H9 (cell line): ENCODE results near the gene ARHGEF5. TPM values are rescaled to one million over a fixed set of nuclear protein-coding genes. Genes with fewer than 3 reads are reported as not detected.

Experiments used
- DNase-seq: peaks from one replicate; pipeline ENCODE4 v3.0.0-alpha.2; 2017
- H2AFZ ChIP-seq: one replicate; pipeline ENCODE4 v1.6.1; 2013; ENCODE audit warnings: mild to moderate bottlenecking, low read length, control low read depth, moderate library complexity
- H2AK5ac ChIP-seq: 2 replicates; pipeline ENCODE4 v1.6.1; 2013; ENCODE audit warnings: low read length, control low read depth, mixed read lengths; ENCODE audit not compliant: insufficient read length
- H2BK120ac ChIP-seq: one replicate; pipeline ENCODE4 v1.6.1; 2013; ENCODE audit warnings: low read depth, mild to moderate bottlenecking, low read length, control low read depth, inconsistent platforms; ENCODE audit not compliant: poor library complexity, severe bottlenecking
- H2BK12ac ChIP-seq: 2 replicates; pipeline ENCODE4 v1.6.1; 2013; ENCODE audit warnings: low read length, control low read depth, mixed read lengths, low read depth; ENCODE audit not compliant: insufficient read length
- H2BK15ac ChIP-seq: 2 replicates; pipeline ENCODE4 v1.6.1; 2013; ENCODE audit warnings: low read depth, low read length, control low read depth
- H2BK20ac ChIP-seq: one replicate; pipeline ENCODE4 v1.6.1; 2013; ENCODE audit warnings: low read depth, mild to moderate bottlenecking, low read length, control low read depth, inconsistent platforms; ENCODE audit not compliant: poor library complexity, severe bottlenecking
- H2BK5ac ChIP-seq: 2 replicates; pipeline ENCODE4 v1.6.1; 2013; ENCODE audit warnings: low read length, control low read depth, mixed read lengths; ENCODE audit not compliant: insufficient read length
- H3K14ac ChIP-seq: 2 replicates; pipeline ENCODE4 v1.6.1; 2013; ENCODE audit warnings: low read length, control low read depth; ENCODE audit not compliant: insufficient read depth
- H3K18ac ChIP-seq: 2 replicates; pipeline ENCODE4 v1.6.1; 2013; ENCODE audit warnings: low read depth, mild to moderate bottlenecking, mixed read lengths, low read length, control low read depth; ENCODE audit not compliant: insufficient read length
- H3K23ac ChIP-seq: 2 replicates; pipeline ENCODE4 v1.6.1; 2013; ENCODE audit warnings: low read length, control low read depth, mixed read lengths, low read depth; ENCODE audit not compliant: insufficient read length
- H3K23me2 ChIP-seq: 2 replicates; pipeline ENCODE4 v1.6.1; 2013; ENCODE audit warnings: low read depth, mild to moderate bottlenecking, mixed read lengths, low read length, control low read depth; ENCODE audit not compliant: insufficient read length, poor library complexity, severe bottlenecking
- H3K27ac ChIP-seq: 2 replicates; pipeline ENCODE4 v1.5.1; 2013; ENCODE audit warnings: low read length, control low read depth, mixed read lengths, low read depth; ENCODE audit not compliant: insufficient read length
- H3K27me3 ChIP-seq: 2 replicates; pipeline ENCODE4 v1.6.1; 2013; ENCODE audit warnings: low read length, control low read depth, inconsistent platforms; ENCODE audit not compliant: insufficient read depth
- H3K4ac ChIP-seq: 2 replicates; pipeline ENCODE4 v1.6.1; 2013; ENCODE audit warnings: low read depth, mild to moderate bottlenecking, control low read depth, inconsistent platforms, low read length, moderate library complexity
- H3K4me1 ChIP-seq: 2 replicates; pipeline ENCODE4 v1.6.1; 2013; ENCODE audit warnings: low read length, control low read depth, inconsistent platforms; ENCODE audit not compliant: insufficient read depth
- H3K4me2 ChIP-seq: 2 replicates; pipeline ENCODE4 v1.6.1; 2013; ENCODE audit warnings: low read length, control low read depth, mixed read lengths; ENCODE audit not compliant: insufficient read length, insufficient read depth
- H3K56ac ChIP-seq: 2 replicates; pipeline ENCODE4 v1.6.1; 2013; ENCODE audit warnings: low read depth, mild to moderate bottlenecking, mixed read lengths, low read length, control low read depth; ENCODE audit not compliant: insufficient read length
- H3K79me1 ChIP-seq: 2 replicates; pipeline ENCODE4 v1.6.1; 2013; ENCODE audit warnings: low read depth, mild to moderate bottlenecking, moderate library complexity, low read length, control low read depth, inconsistent platforms; ENCODE audit not compliant: insufficient read depth, poor library complexity, severe bottlenecking
- H3K79me2 ChIP-seq: 2 replicates; pipeline ENCODE4 v1.6.1; 2013; ENCODE audit warnings: low read length, control low read depth, inconsistent platforms; ENCODE audit not compliant: insufficient read depth
- H3K9ac ChIP-seq: 2 replicates; pipeline ENCODE4 v1.6.1; 2013; ENCODE audit warnings: low read length, control low read depth, mixed read lengths; ENCODE audit not compliant: insufficient read length; ENCODE audit errors: extremely low read depth
- H3K9me3 ChIP-seq: one replicate; pipeline ENCODE4 v1.6.1; 2013; ENCODE audit warnings: low read depth, low read length, inconsistent platforms; ENCODE audit not compliant: control insufficient read depth
- H3T11ph ChIP-seq: one replicate; pipeline ENCODE4 v1.6.1; 2013; ENCODE audit warnings: mild to moderate bottlenecking, low read length, control low read depth, inconsistent platforms
- H4K20me1 ChIP-seq: one replicate; pipeline ENCODE4 v1.6.1; 2013; ENCODE audit not compliant: control insufficient read depth, insufficient read length, insufficient read depth
- H4K5ac ChIP-seq: 2 replicates; pipeline ENCODE4 v1.6.1; 2013; ENCODE audit warnings: low read depth, mild to moderate bottlenecking, mixed read lengths, low read length, control low read depth; ENCODE audit not compliant: insufficient read length
- H4K8ac ChIP-seq: replicated peaks from 2 replicates; pipeline ENCODE4 v1.6.1; 2013; ENCODE audit warnings: low read length, control low read depth, mixed read lengths, low read depth; ENCODE audit not compliant: insufficient read length
- H4K91ac ChIP-seq: 2 replicates; pipeline ENCODE4 v1.6.1; 2013; ENCODE audit warnings: low read depth, mild to moderate bottlenecking, moderate library complexity, mixed read lengths, low read length, control low read depth; ENCODE audit not compliant: insufficient read length
- H3K27ac Mint-ChIP-seq, 3 experiments: 2 replicates in 2 of 3; 3 replicates in 1 of 3; pipeline ENCODE4 v1.8.0; 2020 to 2021; ENCODE audit warnings: mixed read lengths in 3 of 3, mild to moderate bottlenecking in 1 of 3, moderate library complexity in 1 of 3
- H3K27me3 Mint-ChIP-seq: 2 replicates; pipeline ENCODE4 v1.8.0; 2021; ENCODE audit warnings: low read depth, mild to moderate bottlenecking, moderate library complexity, mixed read lengths
- H3K36me3 Mint-ChIP-seq, 3 experiments: 2 replicates in 2 of 3; 3 replicates in 1 of 3; pipeline ENCODE4 v1.8.0; 2020 to 2021; ENCODE audit warnings: low read depth in 3 of 3, mixed read lengths in 3 of 3; ENCODE audit not compliant: insufficient read depth in 1 of 3
- H3K4me1 Mint-ChIP-seq, 2 experiments: 2 replicates each; pipeline ENCODE4 v1.8.0; 2020; ENCODE audit warnings: mixed read lengths in 2 of 2
- H3K4me3 Mint-ChIP-seq, 2 experiments: 2 replicates in 1 of 2; 3 replicates in 1 of 2; pipeline ENCODE4 v1.8.0; 2020 to 2021; ENCODE audit warnings: mild to moderate bottlenecking in 2 of 2, mixed read lengths in 2 of 2, moderate library complexity in 1 of 2
- H3K9me3 Mint-ChIP-seq, 2 experiments: 2 replicates in 1 of 2; 3 replicates in 1 of 2; pipeline ENCODE4 v1.8.0; 2020; ENCODE audit warnings: mild to moderate bottlenecking in 2 of 2, mixed read lengths in 2 of 2, moderate library complexity in 1 of 2
- WGBS: extraction: QIAGEN DNeasy Blood & Tissue Kit; methylation state at CpG from one replicate; pipeline ENCODE4 v1.1.7; 2013; ENCODE audit warnings: missing lambda C conversion rate, low lambda C conversion rate, mixed read lengths; ENCODE audit not compliant: insufficient read length; ENCODE audit errors: extremely low coverage; 5-methylcytosine and 5-hydroxymethylcytosine counted together
- total RNA-seq: library from RNA; stranded (reverse); gene quantifications from 2 replicates; pipeline ENCODE4 v1.2.1, GENCODE V29; 2021
- TF ChIP-seq, protein P1 (sequence below): fragments of 200-600 bp; sonication (generic); conservative IDR thresholded peaks from 3 replicates; pipeline ENCODE4 v1.8.0; 2021; ENCODE audit warnings: antibody characterized with exemption, mild to moderate bottlenecking

ARHGEF5 gene
- total RNA-seq, 1 experiment from 2014 or later, result 33.9 TPM

DNA sequence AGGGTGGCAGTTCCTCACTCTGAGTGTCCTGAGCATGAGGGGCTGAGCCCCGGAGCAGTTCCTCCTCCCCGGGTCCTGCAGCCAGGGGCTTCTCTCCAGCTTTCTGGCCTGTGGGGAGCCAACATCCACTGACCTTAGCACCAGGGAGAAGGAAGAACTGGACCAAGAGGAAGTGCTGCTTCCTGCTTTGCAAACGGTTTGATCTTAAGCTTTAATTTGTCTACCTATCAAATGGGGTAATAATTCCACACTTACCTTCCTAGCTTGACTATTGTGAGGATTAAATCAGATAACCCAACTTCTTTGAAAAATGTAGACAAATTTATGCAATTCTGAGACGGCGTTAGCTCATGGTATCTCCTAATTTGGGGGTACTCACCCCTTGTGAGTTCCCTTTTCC lies 46.3 kb downstream of the ARHGEF5 start:
- no CpG with 5 or more reads among the region's 5 CpGs for WGBS
- Mint-ChIP-seq H3K36me3 (no peaks in the 10 kb centered on the region), H3K27me3 (peaks cover 1% of the 10 kb centered on the region), H3K4me3 (no peak overlapping the region), H3K9me3 (no peaks in the 10 kb centered on the region), H3K27ac (no peak overlapping the region), H3K4me1 (no peaks in the 10 kb centered on the region)
- no peaks in the 10 kb centered on the region for H3K4me1 ChIP-seq
- no peak overlapping the region for H2BK12ac ChIP-seq
- H4K20me1 ChIP-seq, result no peaks in the 10 kb centered on the region
- H3K79me1 ChIP-seq, result no peaks in the 10 kb centered on the region
- H2BK5ac ChIP-seq, result no peak overlapping the region
- no peaks in the 10 kb centered on the region for H3K27me3 ChIP-seq
- H3K23ac ChIP-seq, result no peak overlapping the region
- H3T11ph ChIP-seq, result no peak overlapping the region
- no peak overlapping the region for H3K56ac ChIP-seq
- H2AK5ac ChIP-seq, result no peak overlapping the region
- no peak overlapping the region for H3K4me2 ChIP-seq
- no peak overlapping the region for H3K27ac ChIP-seq
- H3K9ac ChIP-seq, result no peak overlapping the region
- no peak for DNase-seq
- no peaks in the 10 kb centered on the region for H3K9me3 ChIP-seq
- H2BK15ac ChIP-seq, result no peak overlapping the region
- no peaks in the 10 kb centered on the region for H3K23me2 ChIP-seq
- H2AFZ ChIP-seq, result no peak overlapping the region
- H3K14ac ChIP-seq, result no peak overlapping the region
- no peak overlapping the region for H4K8ac ChIP-seq
- no peak overlapping the region for H4K5ac ChIP-seq
- no peak overlapping the region for H2BK20ac ChIP-seq
- no peak overlapping the region for H4K91ac ChIP-seq
- H3K4ac ChIP-seq, result no peak overlapping the region
- no peak overlapping the region for H3K18ac ChIP-seq
- TF ChIP-seq, protein P1, sequence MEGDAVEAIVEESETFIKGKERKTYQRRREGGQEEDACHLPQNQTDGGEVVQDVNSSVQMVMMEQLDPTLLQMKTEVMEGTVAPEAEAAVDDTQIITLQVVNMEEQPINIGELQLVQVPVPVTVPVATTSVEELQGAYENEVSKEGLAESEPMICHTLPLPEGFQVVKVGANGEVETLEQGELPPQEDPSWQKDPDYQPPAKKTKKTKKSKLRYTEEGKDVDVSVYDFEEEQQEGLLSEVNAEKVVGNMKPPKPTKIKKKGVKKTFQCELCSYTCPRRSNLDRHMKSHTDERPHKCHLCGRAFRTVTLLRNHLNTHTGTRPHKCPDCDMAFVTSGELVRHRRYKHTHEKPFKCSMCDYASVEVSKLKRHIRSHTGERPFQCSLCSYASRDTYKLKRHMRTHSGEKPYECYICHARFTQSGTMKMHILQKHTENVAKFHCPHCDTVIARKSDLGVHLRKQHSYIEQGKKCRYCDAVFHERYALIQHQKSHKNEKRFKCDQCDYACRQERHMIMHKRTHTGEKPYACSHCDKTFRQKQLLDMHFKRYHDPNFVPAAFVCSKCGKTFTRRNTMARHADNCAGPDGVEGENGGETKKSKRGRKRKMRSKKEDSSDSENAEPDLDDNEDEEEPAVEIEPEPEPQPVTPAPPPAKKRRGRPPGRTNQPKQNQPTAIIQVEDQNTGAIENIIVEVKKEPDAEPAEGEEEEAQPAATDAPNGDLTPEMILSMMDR, result no peak
- no peak overlapping the region for H2BK120ac ChIP-seq
- H3K79me2 ChIP-seq, result no peaks in the 10 kb centered on the region
